ENCODE measurements around the gene TLR5.

The TLR5 gene

GRCh38 chr1:223067914-223068313 is 75.1 kb downstream of the TLR5 start:
- H3K36me3 ChIP-seq (ENCODE audit: low read depth), result no peaks in the 10 kb centered on the region
- H3K4me3 ChIP-seq (ENCODE audit: severe bottlenecking), result no peak overlapping the region
- DNase-seq (ENCODE audit: low spot score) (no peak), ATAC-seq (ENCODE audit: low read depth) (no peak)
- no peak for TF ChIP-seq CTCF (IDR thresholded peaks at IDR 0.05; ENCODE audit: poor library complexity, severe bottlenecking)
- H3K9me3 ChIP-seq (ENCODE audit: severe bottlenecking), result no peaks in the 10 kb centered on the region
- no peaks in the 10 kb centered on the region for H3K27me3 ChIP-seq (ENCODE audit: insufficient read depth, poor library complexity, severe bottlenecking)
- H3K4me1 ChIP-seq (ENCODE audit: insufficient read depth, poor library complexity, severe bottlenecking), result no peaks in the 10 kb centered on the region
- H3K27ac ChIP-seq (ENCODE audit: poor library complexity, severe bottlenecking), result no peak overlapping the region

GRCh38 chr1:223066415-223066814 is 76.6 kb downstream of the TLR5 start:
- H3K4me1 ChIP-seq (ENCODE audit: insufficient read depth, poor library complexity, severe bottlenecking), result no peaks in the 10 kb centered on the region
- TF ChIP-seq CTCF (IDR thresholded peaks at IDR 0.05; ENCODE audit: poor library complexity, severe bottlenecking), result no peak
- H3K36me3 ChIP-seq (ENCODE audit: low read depth), result no peaks in the 10 kb centered on the region
- H3K4me3 ChIP-seq (ENCODE audit: severe bottlenecking), result no peak overlapping the region
- ATAC-seq (ENCODE audit: low read depth), result no peak
- no peaks in the 10 kb centered on the region for H3K27me3 ChIP-seq (ENCODE audit: insufficient read depth, poor library complexity, severe bottlenecking)
- no peak overlapping the region for H3K27ac ChIP-seq (ENCODE audit: poor library complexity, severe bottlenecking)
- DNase-seq (ENCODE audit: low spot score), result no peak
- H3K9me3 ChIP-seq (ENCODE audit: severe bottlenecking), result no peaks in the 10 kb centered on the region

- H3K9me3 ChIP-seq (ENCODE audit: severe bottlenecking), result no peaks in the 10 kb centered on the region
- no peak overlapping the region for H3K27ac ChIP-seq (ENCODE audit: poor library complexity, severe bottlenecking)
- no peak for ATAC-seq (ENCODE audit: low read depth)
- H3K4me1 ChIP-seq (ENCODE audit: insufficient read depth, poor library complexity, severe bottlenecking), result no peaks in the 10 kb centered on the region
- no peaks in the 10 kb centered on the region for H3K27me3 ChIP-seq (ENCODE audit: insufficient read depth, poor library complexity, severe bottlenecking)
- no peaks in the 10 kb centered on the region for H3K36me3 ChIP-seq (ENCODE audit: low read depth)
- no peak for TF ChIP-seq CTCF (IDR thresholded peaks at IDR 0.05; ENCODE audit: poor library complexity, severe bottlenecking)
- no peak overlapping the region for H3K4me3 ChIP-seq (ENCODE audit: severe bottlenecking)
- DNase-seq (ENCODE audit: low spot score), result no peak
Measured at GRCh38 chr1:223062177-223062576, 80.9 kb downstream of the TLR5 start.

- DNase-seq (ENCODE audit: low spot score) (no peak), ATAC-seq (ENCODE audit: low read depth) (no peak)
- Histone ChIP-seq H3K27ac (ENCODE audit: poor library complexity, severe bottlenecking) (no peak overlapping the region), H3K27me3 (ENCODE audit: insufficient read depth, poor library complexity, severe bottlenecking) (no peaks in the 10 kb centered on the region), H3K4me3 (ENCODE audit: severe bottlenecking) (no peak overlapping the region), H3K9me3 (ENCODE audit: severe bottlenecking) (no peaks in the 10 kb centered on the region), H3K4me1 (ENCODE audit: insufficient read depth, poor library complexity, severe bottlenecking) (no peaks in the 10 kb centered on the region), H3K36me3 (ENCODE audit: low read depth) (no peaks in the 10 kb centered on the region)
- TF ChIP-seq CTCF (IDR thresholded peaks at IDR 0.05; ENCODE audit: poor library complexity, severe bottlenecking), result no peak
Measured at GRCh38 chr1:223059526-223059925, 83.5 kb downstream of the TLR5 start.
